OCI-LY3 (cell line): ENCODE measurements around the gene PITPNC1.
A peak's percentile ranks its signal among the peaks of the same experiment; 100 is the strongest.
"Not testable (repeated sequence)": the region's sequence is repeated elsewhere in the genome, so short reads cannot be mapped to it uniquely, and the experiment has no call there.

Source experiments
- H2AFZ ChIP-seq: fragments of 200-600, 300-600 bp; shearing (Covaris generic); 2 replicates; pipeline ENCODE4 v1.6.0; 2014; ENCODE audit warnings: antibody characterized with exemption, low read depth, low read length
- H3K27ac ChIP-seq: fragments of 200-600, 300-600 bp; sonication (generic); 2 replicates; pipeline ENCODE4 v1.5.1; 2014; ENCODE audit warnings: mild to moderate bottlenecking, low read length, moderate library complexity, mixed read lengths
- H3K27me3 ChIP-seq: fragments of 200-600, 300-600 bp; sonication (generic); 2 replicates; pipeline ENCODE4 v1.6.1; 2014; ENCODE audit warnings: low read depth, low read length, mixed read lengths
- H3K36me3 ChIP-seq: fragments of 200-600, 300-600 bp; sonication (generic); replicated peaks from 2 replicates; pipeline ENCODE3; 2014; ENCODE audit warnings: low read depth, low read length, mixed read lengths
- H3K4me1 ChIP-seq: fragments of 300-600, 200-600 bp; sonication (generic); 2 replicates; pipeline ENCODE4 v1.6.1; 2014; ENCODE audit warnings: low read length, mixed read lengths
- H3K4me2 ChIP-seq: fragments of 200-600, 300-600 bp; sonication (generic); 2 replicates; pipeline ENCODE4 v1.6.1; 2014; ENCODE audit warnings: low read length, mixed read lengths
- H3K4me3 ChIP-seq: fragments of 300-600, 200-600 bp; sonication (generic); 2 replicates; pipeline ENCODE4 v1.5.1; 2014; ENCODE audit warnings: antibody characterized with exemption, mild to moderate bottlenecking, low read length, moderate library complexity
- H3K79me2 ChIP-seq: fragments of 300-600, 200-600 bp; shearing (Covaris generic); 2 replicates; pipeline ENCODE4 v1.6.1; 2014; ENCODE audit warnings: mild to moderate bottlenecking, low read length, mixed read lengths
- H3K9ac ChIP-seq: fragments of 300-600, 200-600 bp; shearing (Covaris generic); 2 replicates; pipeline ENCODE4 v1.6.0; 2014; ENCODE audit warnings: mild to moderate bottlenecking, low read length, moderate library complexity
- H3K9me3 ChIP-seq: fragments of 200-600, 300-600 bp; shearing (Covaris generic); 2 replicates; pipeline ENCODE4 v1.6.1; 2014; ENCODE audit warnings: low read length, mixed read lengths; ENCODE audit not compliant: insufficient read depth
- H4K20me1 ChIP-seq: fragments of 200-600, 300-600 bp; sonication (generic); 2 replicates; pipeline ENCODE4 v1.6.1; 2016; ENCODE audit warnings: low read length, mixed read lengths; ENCODE audit not compliant: insufficient read depth
- CTCF ChIP-seq: fragments of 200-600, 300-600 bp; sonication (generic); IDR thresholded peaks from 2 replicates; pipeline ENCODE4 v1.5.1; 2014; ENCODE audit warnings: antibody characterized with exemption, low read length, low read depth
- EZH2phosphoT487 ChIP-seq: fragments of 200-600 bp; shearing (Covaris generic); IDR thresholded peaks from 2 replicates; pipeline ENCODE4 v1.6.1; 2018; ENCODE audit warnings: antibody characterized with exemption, mixed run types, low read depth

The PITPNC1 gene

GRCh38 chr17:67718325-67718941, 341.4 kb downstream of the PITPNC1 start:
- no peaks in the 10 kb centered on the region for H3K27me3 ChIP-seq
- H3K27ac ChIP-seq, result peak overlapping the region; percentile 67
- peaks cover 24% of the 10 kb centered on the region for H3K4me1 ChIP-seq
- H4K20me1 ChIP-seq, result no peaks in the 10 kb centered on the region
- H3K9ac ChIP-seq, result peak overlapping the region; percentile 96
- H3K4me3 ChIP-seq, result peak overlapping the region; percentile 97
- peaks cover 20% of the 10 kb centered on the region for H3K36me3 ChIP-seq
- peak overlapping the region; percentile 87; the same call in 1 of the 2 replicates for H2AFZ ChIP-seq
- H3K79me2 ChIP-seq, result peaks cover 45% of the 10 kb centered on the region
- H3K9me3 ChIP-seq, result no peaks in the 10 kb centered on the region
- H3K4me2 ChIP-seq, result peak overlapping the region; percentile 100
- TF ChIP-seq EZH2phosphoT487 (no peak), CTCF (no peak)

DNA sequence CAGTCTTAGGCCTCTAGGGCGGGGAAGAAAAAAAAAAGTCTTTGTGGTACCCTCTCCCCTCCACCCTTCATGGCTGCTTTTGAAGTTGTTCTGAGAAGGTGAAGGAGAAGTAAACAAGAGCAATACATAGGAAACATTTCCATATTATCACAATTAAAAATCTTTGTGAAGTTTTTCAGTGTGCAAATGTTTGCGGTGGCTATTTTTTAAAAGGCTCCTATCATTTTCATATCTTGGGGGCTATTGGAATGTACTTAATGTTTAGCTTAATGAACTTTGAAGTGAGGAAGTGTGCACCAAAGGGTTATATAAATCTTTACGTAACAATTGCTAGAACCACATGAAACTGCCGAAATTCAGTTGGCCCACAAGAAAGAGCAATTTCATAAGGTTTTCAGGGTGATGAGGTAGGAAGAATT, 348.3 kb downstream of the PITPNC1 start:
- Histone ChIP-seq H3K4me1 (no peaks in the 10 kb centered on the region), H3K36me3 (peaks cover 57% of the 10 kb centered on the region), H3K27me3 (no peaks in the 10 kb centered on the region), H3K4me2 (no peak overlapping the region), H3K79me2 (peaks cover 21% of the 10 kb centered on the region), H3K9ac (no peak overlapping the region), H3K27ac (no peak overlapping the region), H3K4me3 (no peak overlapping the region), H3K9me3 (no peaks in the 10 kb centered on the region), H2AFZ (no peak overlapping the region), H4K20me1 (no peaks in the 10 kb centered on the region)
- TF ChIP-seq EZH2phosphoT487, result no peak
- no peak for TF ChIP-seq CTCF

GRCh38 chr17:67725807-67726206, 348.7 kb downstream of the PITPNC1 start:
- Histone ChIP-seq H3K4me1 (no peaks in the 10 kb centered on the region), H3K36me3 (peaks cover 56% of the 10 kb centered on the region), H3K4me3 (no peak overlapping the region), H3K9ac (no peak overlapping the region), H3K9me3 (no peaks in the 10 kb centered on the region), H3K27me3 (no peaks in the 10 kb centered on the region), H4K20me1 (no peaks in the 10 kb centered on the region), H2AFZ (no peak overlapping the region), H3K27ac (no peak overlapping the region), H3K79me2 (peaks cover 17% of the 10 kb centered on the region), H3K4me2 (no peak overlapping the region)
- no peak for TF ChIP-seq EZH2phosphoT487
- no peak for TF ChIP-seq CTCF

DNA sequence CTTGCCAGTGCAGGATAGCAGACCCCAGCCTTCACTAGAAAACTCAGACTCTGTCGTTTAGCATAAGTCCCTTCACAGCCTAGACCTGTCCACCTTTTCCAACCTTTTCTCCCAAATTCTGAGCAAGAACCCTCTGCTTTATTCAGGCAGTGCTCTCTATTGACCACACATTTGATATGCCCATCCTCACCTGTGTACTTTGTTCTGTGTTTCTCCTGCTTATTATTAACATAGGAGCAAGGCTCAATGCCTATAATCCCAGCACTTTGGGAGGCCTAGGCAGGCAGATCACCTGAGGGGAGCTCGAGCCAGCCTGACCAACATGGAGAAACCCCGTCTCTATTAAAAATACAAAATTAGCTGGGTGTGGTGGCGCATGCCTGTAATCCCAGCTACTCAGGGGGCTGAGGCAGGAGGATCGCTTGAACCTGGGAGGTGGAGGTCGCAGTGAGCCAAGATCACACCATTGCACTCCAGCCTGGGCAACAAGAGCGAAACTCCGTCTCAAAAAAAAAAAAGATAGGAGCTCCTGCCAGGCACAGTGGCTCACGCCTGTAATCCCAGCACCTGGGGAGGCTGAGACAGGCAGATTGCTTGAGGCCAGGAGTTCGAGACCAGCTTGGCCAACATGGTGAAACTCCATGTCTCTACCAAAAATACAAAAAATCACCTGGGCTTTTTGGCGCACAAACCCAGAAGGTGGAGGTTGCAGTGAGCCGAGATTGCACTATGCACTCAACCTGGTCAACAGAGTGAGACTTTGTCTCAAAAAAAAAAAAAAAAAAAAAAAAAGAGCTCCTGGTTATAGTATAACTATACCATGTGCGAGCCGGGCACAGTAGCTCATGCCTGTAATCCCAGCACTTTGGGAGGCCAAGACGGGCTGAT, 350.3 kb downstream of the PITPNC1 start:
- H3K27ac ChIP-seq, H2AFZ ChIP-seq, H3K9me3 ChIP-seq, H3K27me3 ChIP-seq, H3K4me1 ChIP-seq, H3K4me3 ChIP-seq, H3K4me2 ChIP-seq, H3K9ac ChIP-seq, H4K20me1 ChIP-seq: not testable (repeated sequence)
- Histone ChIP-seq H3K79me2 (peaks cover 17% of the 10 kb centered on the region), H3K36me3 (peaks cover 53% of the 10 kb centered on the region)
